ENCODE data around the gene AHCY.
A peak's percentile ranks its signal among the peaks of the same experiment; 100 is the strongest.
"Not testable (repeated sequence)": the region's sequence is repeated elsewhere in the genome, so short reads cannot be mapped to it uniquely, and the experiment has no call there.

The AHCY gene

GRCh38 chr20:34269996-34270627 is 33.0 kb downstream of the AHCY start:
- Histone ChIP-seq H3K4me3 (ENCODE audit: low read depth, low read length) (no peak overlapping the region), H3K27me3 (ENCODE audit: control insufficient read depth, insufficient read depth, low read length) (peaks cover 3% of the 10 kb centered on the region; the same call in 1 of the 2 replicates), H3K4me1 (ENCODE audit: control insufficient read depth, insufficient read depth, low read length) (no peaks in the 10 kb centered on the region), H3K27ac (ENCODE audit: low read depth, low read length) (no peak overlapping the region), H3K9ac (ENCODE audit: low read length) (no peak overlapping the region), H3K9me3 (ENCODE audit: control insufficient read depth, insufficient read depth, low read depth, low read length) (no peaks in the 10 kb centered on the region), H3K36me3 (ENCODE audit: control insufficient read depth, insufficient read depth, low read length) (peaks cover 24% of the 10 kb centered on the region)

- no peak overlapping the region for H3K9ac ChIP-seq (ENCODE audit: low read length)
- H3K9me3 ChIP-seq (ENCODE audit: control insufficient read depth, insufficient read depth, low read depth, low read length): no peaks in the 10 kb centered on the region
- H3K27ac ChIP-seq (ENCODE audit: low read depth, low read length): no peak overlapping the region
- H3K4me1 ChIP-seq (ENCODE audit: control insufficient read depth, insufficient read depth, low read length): no peaks in the 10 kb centered on the region
- peaks cover 3% of the 10 kb centered on the region; the same call in 1 of the 2 replicates for H3K27me3 ChIP-seq (ENCODE audit: control insufficient read depth, insufficient read depth, low read length)
- peaks cover 16% of the 10 kb centered on the region for H3K36me3 ChIP-seq (ENCODE audit: control insufficient read depth, insufficient read depth, low read length)
- peak overlapping the region; percentile 48; the same call in 1 of the 2 replicates for H3K4me3 ChIP-seq (ENCODE audit: low read depth, low read length)
Measured at GRCh38 chr20:34268851-34269636, 34.1 kb downstream of the AHCY start.

- H3K9me3 ChIP-seq (ENCODE audit: control insufficient read depth, insufficient read depth, low read depth, low read length): no peaks in the 10 kb centered on the region
- H3K4me1 ChIP-seq (ENCODE audit: control insufficient read depth, insufficient read depth, low read length): no peaks in the 10 kb centered on the region
- H3K27ac ChIP-seq (ENCODE audit: low read depth, low read length): no peak overlapping the region
- H3K9ac ChIP-seq (ENCODE audit: low read length): no peak overlapping the region
- H3K27me3 ChIP-seq (ENCODE audit: control insufficient read depth, insufficient read depth, low read length): peaks cover 3% of the 10 kb centered on the region; the same call in 1 of the 2 replicates
- no peak overlapping the region for H3K4me3 ChIP-seq (ENCODE audit: low read depth, low read length)
- 0 out of 2 replicates have a peak, but pooled peaks cover 7% of the 10 kb centered on the region for H3K36me3 ChIP-seq (ENCODE audit: control insufficient read depth, insufficient read depth, low read length)
Measured at GRCh38 chr20:34268145-34268544, 35.0 kb downstream of the AHCY start.

GRCh38 chr20:34264141-34264540 is 39.0 kb downstream of the AHCY start:
- H3K9ac ChIP-seq (ENCODE audit: low read length): no peak overlapping the region
- H3K4me3 ChIP-seq (ENCODE audit: low read depth, low read length): no peak overlapping the region
- H3K27ac ChIP-seq (ENCODE audit: low read depth, low read length): no peak overlapping the region
- no peaks in the 10 kb centered on the region for H3K36me3 ChIP-seq (ENCODE audit: control insufficient read depth, insufficient read depth, low read length)
- H3K9me3 ChIP-seq (ENCODE audit: control insufficient read depth, insufficient read depth, low read depth, low read length): no peaks in the 10 kb centered on the region
- H3K4me1 ChIP-seq (ENCODE audit: control insufficient read depth, insufficient read depth, low read length): peaks cover 5% of the 10 kb centered on the region; the same call in 1 of the 2 replicates
- H3K27me3 ChIP-seq (ENCODE audit: control insufficient read depth, insufficient read depth, low read length): peaks cover 2% of the 10 kb centered on the region; the same call in 1 of the 2 replicates

- H3K4me3 ChIP-seq (ENCODE audit: low read depth, low read length); H3K9ac ChIP-seq (ENCODE audit: low read length); H3K9me3 ChIP-seq (ENCODE audit: control insufficient read depth, insufficient read depth, low read depth, low read length); H3K27me3 ChIP-seq (ENCODE audit: control insufficient read depth, insufficient read depth, low read length); H3K4me1 ChIP-seq (ENCODE audit: control insufficient read depth, insufficient read depth, low read length); H3K27ac ChIP-seq (ENCODE audit: low read depth, low read length); H3K36me3 ChIP-seq (ENCODE audit: control insufficient read depth, insufficient read depth, low read length): not testable (repeated sequence)
Measured at GRCh38 chr20:34263468-34263867, 39.7 kb downstream of the AHCY start.

- no peaks in the 10 kb centered on the region for H3K27me3 ChIP-seq (ENCODE audit: control insufficient read depth, insufficient read depth, low read length)
- H3K4me3 ChIP-seq (ENCODE audit: low read depth, low read length): no peak overlapping the region
- H3K9ac ChIP-seq (ENCODE audit: low read length): no peak overlapping the region
- no peaks in the 10 kb centered on the region for H3K9me3 ChIP-seq (ENCODE audit: control insufficient read depth, insufficient read depth, low read depth, low read length)
- H3K4me1 ChIP-seq (ENCODE audit: control insufficient read depth, insufficient read depth, low read length): peaks cover 5% of the 10 kb centered on the region; the same call in 1 of the 2 replicates
- no peaks in the 10 kb centered on the region for H3K36me3 ChIP-seq (ENCODE audit: control insufficient read depth, insufficient read depth, low read length)
- no peak overlapping the region for H3K27ac ChIP-seq (ENCODE audit: low read depth, low read length)
Measured at GRCh38 chr20:34262488-34263288, 40.5 kb downstream of the AHCY start.

- H3K4me3 ChIP-seq (ENCODE audit: low read depth, low read length): no peak overlapping the region
- H3K27me3 ChIP-seq (ENCODE audit: control insufficient read depth, insufficient read depth, low read length): no peaks in the 10 kb centered on the region
- no peak overlapping the region for H3K9ac ChIP-seq (ENCODE audit: low read length)
- peaks cover 5% of the 10 kb centered on the region; the same call in 1 of the 2 replicates for H3K4me1 ChIP-seq (ENCODE audit: control insufficient read depth, insufficient read depth, low read length)
- H3K9me3 ChIP-seq (ENCODE audit: control insufficient read depth, insufficient read depth, low read depth, low read length): no peaks in the 10 kb centered on the region
- H3K27ac ChIP-seq (ENCODE audit: low read depth, low read length): no peak overlapping the region
- no peaks in the 10 kb centered on the region for H3K36me3 ChIP-seq (ENCODE audit: control insufficient read depth, insufficient read depth, low read length)
Measured at GRCh38 chr20:34260208-34260942, 42.8 kb downstream of the AHCY start.

- H3K9ac ChIP-seq (ENCODE audit: low read length): no peak overlapping the region
- no peaks in the 10 kb centered on the region for H3K4me1 ChIP-seq (ENCODE audit: control insufficient read depth, insufficient read depth, low read length)
- H3K9me3 ChIP-seq (ENCODE audit: control insufficient read depth, insufficient read depth, low read depth, low read length): no peaks in the 10 kb centered on the region; the same call in 1 of the 2 replicates
- H3K27me3 ChIP-seq (ENCODE audit: control insufficient read depth, insufficient read depth, low read length): no peaks in the 10 kb centered on the region
- H3K36me3 ChIP-seq (ENCODE audit: control insufficient read depth, insufficient read depth, low read length): no peaks in the 10 kb centered on the region
- no peak overlapping the region for H3K4me3 ChIP-seq (ENCODE audit: low read depth, low read length)
- H3K27ac ChIP-seq (ENCODE audit: low read depth, low read length): no peak overlapping the region; the same call in 1 of the 2 replicates
Measured at GRCh38 chr20:34256629-34257124, 46.5 kb downstream of the AHCY start.

- Histone ChIP-seq H3K4me1 (ENCODE audit: control insufficient read depth, insufficient read depth, low read length) (no peaks in the 10 kb centered on the region), H3K4me3 (ENCODE audit: low read depth, low read length) (no peak overlapping the region), H3K36me3 (ENCODE audit: control insufficient read depth, insufficient read depth, low read length) (no peaks in the 10 kb centered on the region), H3K27me3 (ENCODE audit: control insufficient read depth, insufficient read depth, low read length) (no peaks in the 10 kb centered on the region), H3K9me3 (ENCODE audit: control insufficient read depth, insufficient read depth, low read depth, low read length) (no peaks in the 10 kb centered on the region; the same call in 1 of the 2 replicates), H3K9ac (ENCODE audit: low read length) (no peak overlapping the region), H3K27ac (ENCODE audit: low read depth, low read length) (no peak overlapping the region)
Measured at GRCh38 chr20:34254979-34255378, 48.2 kb downstream of the AHCY start.

GRCh38 chr20:34252431-34253086 is 50.6 kb downstream of the AHCY start:
- not testable (repeated sequence) for H3K9me3 ChIP-seq (ENCODE audit: control insufficient read depth, insufficient read depth, low read depth, low read length); H3K9ac ChIP-seq (ENCODE audit: low read length); H3K4me1 ChIP-seq (ENCODE audit: control insufficient read depth, insufficient read depth, low read length); H3K36me3 ChIP-seq (ENCODE audit: control insufficient read depth, insufficient read depth, low read length); H3K27me3 ChIP-seq (ENCODE audit: control insufficient read depth, insufficient read depth, low read length); H3K27ac ChIP-seq (ENCODE audit: low read depth, low read length); H3K4me3 ChIP-seq (ENCODE audit: low read depth, low read length)

Measured in HUES6 (cell line).